BLaER1 treated with 17β-estradiol and CSF1 and Interleukin-3, amounts not matched to agents 10 nM and 100 nM (cell line): ENCODE data around the gene SHISAL2B.
"Not testable (repeated sequence)": the region's sequence is repeated elsewhere in the genome, so short reads cannot be mapped to it uniquely, and the experiment has no call there.

ENCODE experiments used
- H3K27ac ChIP-seq, 11 experiments: shearing (Covaris generic); formaldehyde crosslinking; 2 replicates each; pipeline ENCODE4 v1.8.1; 2022
- H3K27me3 ChIP-seq, 11 experiments: shearing (Covaris generic); formaldehyde crosslinking; 2 replicates each; pipeline ENCODE4 v1.8.1; 2022
- H3K36me3 ChIP-seq, 11 experiments: shearing (Covaris generic); formaldehyde crosslinking; 2 replicates each; pipeline ENCODE4 v1.8.1; 2022
- H3K4me1 ChIP-seq, 10 experiments: shearing (Covaris generic); formaldehyde crosslinking; 2 replicates each; pipeline ENCODE4 v1.8.1; 2022
- H3K4me2 ChIP-seq, 11 experiments: shearing (Covaris generic); formaldehyde crosslinking; 2 replicates each; pipeline ENCODE4 v1.8.1; 2022
- H3K4me3 ChIP-seq, 10 experiments: shearing (Covaris generic); formaldehyde crosslinking; 2 replicates each; pipeline ENCODE4 v1.8.1; 2022
- H3K9ac ChIP-seq, 11 experiments: shearing (Covaris generic); formaldehyde crosslinking; 2 replicates each; pipeline ENCODE4 v1.8.1; 2022
- H3K9me3 ChIP-seq, 11 experiments: shearing (Covaris generic); formaldehyde crosslinking; replicated peaks in 1 of 11; 2 replicates each; pipeline ENCODE4 v1.8.1; 2022
- H4K20me1 ChIP-seq, 11 experiments: shearing (Covaris generic); formaldehyde crosslinking; 2 replicates each; pipeline ENCODE4 v1.8.1; 2022
- Cebpa-rat ChIP-seq, 11 experiments: shearing (Covaris generic); IDR thresholded peaks; 2 replicates each; pipeline ENCODE4 v1.8.1; 2022

The SHISAL2B gene

GRCh38 chr5:64688965-64689364, 1.3 kb upstream of the SHISAL2B start:
- no peak for TF ChIP-seq Cebpa-rat (IDR thresholded peaks at IDR 0.05)
- Histone ChIP-seq H3K4me1 (no peaks in the 10 kb centered on the region), H3K9ac (no peak overlapping the region), H3K4me3 (no peak overlapping the region), H3K27ac (no peak overlapping the region), H3K9me3 (peaks cover 9 to 15% (median 12%) of the 10 kb centered on the region in 11 experiments; a peak in 19 of 22 replicates), H3K4me2 (no peak overlapping the region), H3K36me3 (no peaks in the 10 kb centered on the region), H3K27me3 (no peaks in the 10 kb centered on the region), H4K20me1 (no peaks in the 10 kb centered on the region)

GRCh38 chr5:64690104-64690416, 243 bp upstream of the SHISAL2B start:
- Histone ChIP-seq H3K36me3 (no peaks in the 10 kb centered on the region), H3K4me3 (no peak overlapping the region), H3K4me1 (no peaks in the 10 kb centered on the region), H3K27me3 (no peaks in the 10 kb centered on the region), H3K4me2 (no peak overlapping the region), H3K9ac (no peak overlapping the region), H4K20me1 (no peaks in the 10 kb centered on the region), H3K27ac (no peak overlapping the region), H3K9me3 (peaks cover 9 to 19% (median 13%) of the 10 kb centered on the region in 11 experiments; a peak in 19 of 22 replicates)
- no peak for TF ChIP-seq Cebpa-rat (IDR thresholded peaks at IDR 0.05)

GRCh38 chr5:64691291-64691690, 988 bp downstream of the SHISAL2B start:
- no peak overlapping the region for H3K9ac ChIP-seq
- H3K4me1 ChIP-seq, result no peaks in the 10 kb centered on the region
- peaks cover 11 to 31% (median 23%) of the 10 kb centered on the region in 11 experiments for H3K9me3 ChIP-seq
- no peaks in the 10 kb centered on the region for H4K20me1 ChIP-seq
- H3K36me3 ChIP-seq, result no peaks in the 10 kb centered on the region
- H3K4me3 ChIP-seq, result no peak overlapping the region
- TF ChIP-seq Cebpa-rat (IDR thresholded peaks at IDR 0.05), result no peak
- no peak overlapping the region for H3K4me2 ChIP-seq
- H3K27me3 ChIP-seq, result no peaks in the 10 kb centered on the region
- H3K27ac ChIP-seq, result no peak overlapping the region

- no peaks in the 10 kb centered on the region for H4K20me1 ChIP-seq
- H3K36me3 ChIP-seq, result no peaks in the 10 kb centered on the region
- H3K4me2 ChIP-seq, result no peak overlapping the region
- H3K9ac ChIP-seq, result no peak overlapping the region
- TF ChIP-seq Cebpa-rat (IDR thresholded peaks at IDR 0.05), result no peak
- H3K27ac ChIP-seq, result no peak overlapping the region
- no peaks in the 10 kb centered on the region for H3K27me3 ChIP-seq
- H3K4me3 ChIP-seq, result no peak overlapping the region
- H3K4me1 ChIP-seq, result no peaks in the 10 kb centered on the region
- peaks cover 24 to 45% (median 34%) of the 10 kb centered on the region in 11 experiments for H3K9me3 ChIP-seq
Measured at GRCh38 chr5:64693636-64694035, 3.3 kb downstream of the SHISAL2B start.

- H3K27me3 ChIP-seq, H3K4me2 ChIP-seq, H3K4me3 ChIP-seq, H3K4me1 ChIP-seq, H3K9ac ChIP-seq, H3K36me3 ChIP-seq, H3K27ac ChIP-seq, H4K20me1 ChIP-seq: not testable (repeated sequence)
- H3K9me3 ChIP-seq, result peaks cover 14 to 33% (median 22%) of the 10 kb centered on the region in 11 experiments
Measured at GRCh38 chr5:64696414-64696813, 6.1 kb downstream of the SHISAL2B start.

GRCh38 chr5:64700765-64701164, 10.5 kb downstream of the SHISAL2B start:
- H3K4me2 ChIP-seq, result no peak overlapping the region
- no peaks in the 10 kb centered on the region for H3K36me3 ChIP-seq
- H4K20me1 ChIP-seq, result no peaks in the 10 kb centered on the region
- TF ChIP-seq Cebpa-rat (IDR thresholded peaks at IDR 0.05), result no peak
- H3K4me3 ChIP-seq, result no peak overlapping the region
- H3K9me3 ChIP-seq, result peaks cover 12 to 23% (median 18%) of the 10 kb centered on the region in 11 experiments
- H3K27me3 ChIP-seq, result no peaks in the 10 kb centered on the region
- no peak overlapping the region for H3K9ac ChIP-seq
- no peak overlapping the region for H3K27ac ChIP-seq
- H3K4me1 ChIP-seq, result no peaks in the 10 kb centered on the region

GRCh38 chr5:64706074-64706473, 15.8 kb downstream of the SHISAL2B start:
- not testable (repeated sequence) for H4K20me1 ChIP-seq, H3K9ac ChIP-seq, H3K4me1 ChIP-seq, H3K27me3 ChIP-seq, H3K36me3 ChIP-seq, H3K4me2 ChIP-seq, H3K27ac ChIP-seq, H3K9me3 ChIP-seq, H3K4me3 ChIP-seq

- Histone ChIP-seq H3K4me1 (no peaks in the 10 kb centered on the region), H3K27ac (no peak overlapping the region), H3K9me3 (no peaks in the 10 kb centered on the region), H3K27me3 (no peaks in the 10 kb centered on the region), H3K36me3 (no peaks in the 10 kb centered on the region), H3K4me2 (no peak overlapping the region), H4K20me1 (no peaks in the 10 kb centered on the region), H3K4me3 (no peak overlapping the region), H3K9ac (no peak overlapping the region)
- TF ChIP-seq Cebpa-rat (IDR thresholded peaks at IDR 0.05), result no peak
Measured at GRCh38 chr5:64707191-64707590, 16.9 kb downstream of the SHISAL2B start.

- not testable (repeated sequence) for H3K9ac ChIP-seq, H3K4me1 ChIP-seq, H3K27ac ChIP-seq, H3K4me3 ChIP-seq, H3K27me3 ChIP-seq, H3K9me3 ChIP-seq, H4K20me1 ChIP-seq, H3K4me2 ChIP-seq, H3K36me3 ChIP-seq
Measured at GRCh38 chr5:64714495-64714894, 24.2 kb downstream of the SHISAL2B start.

- H3K27ac ChIP-seq, result no peak overlapping the region
Measured at GRCh38 chr5:64722588-64722987, 32.3 kb downstream of the SHISAL2B start.

GRCh38 chr5:64727150-64727549, 36.8 kb downstream of the SHISAL2B start:
- Histone ChIP-seq H3K4me1 (no peaks in the 10 kb centered on the region), H3K4me2 (no peak overlapping the region), H3K27ac (no peak overlapping the region), H3K4me3 (no peak overlapping the region), H3K27me3 (no peaks in the 10 kb centered on the region), H3K9ac (no peak overlapping the region), H3K36me3 (peaks cover 59 to 100% (median 89%) of the 10 kb centered on the region in 11 experiments), H4K20me1 (peaks cover 0 to 21% (median 3%) of the 10 kb centered on the region in 11 experiments; a peak in 9 of 22 replicates), H3K9me3 (no peaks in the 10 kb centered on the region)
- no peak for TF ChIP-seq Cebpa-rat (IDR thresholded peaks at IDR 0.05)

More at GRCh38 chr5:64722588-64722987, 32.3 kb downstream of the SHISAL2B start:
- Histone ChIP-seq H3K4me1 (no peaks in the 10 kb centered on the region), H3K36me3 (peaks cover 38 to 81% (median 67%) of the 10 kb centered on the region in 11 experiments), H4K20me1 (no peaks in the 10 kb centered on the region), H3K4me3 (no peak overlapping the region), H3K9me3 (no peaks in the 10 kb centered on the region), H3K9ac (no peak overlapping the region), H3K4me2 (no peak overlapping the region), H3K27me3 (no peaks in the 10 kb centered on the region)
- TF ChIP-seq Cebpa-rat (IDR thresholded peaks at IDR 0.05), result no peak
